ENCODE data around the gene ZNF358. TPM values are rescaled to one million over a fixed set of nuclear protein-coding genes. Genes with fewer than 3 reads are reported as not detected.

Gene ZNF358
- total and polyA plus RNA-seq, 2 of the 13 experiments (the other 11 are each of a cell fraction or from before 2014, with no cell fraction given), result 9.1 to 37.0 TPM

GRCh38 chr19:7500811-7501450, 15.0 kb upstream of the ZNF358 start (continued):
- TF ChIP-seq ZZZ3 (CRISPR knock-in tag; IDR thresholded peaks at IDR 0.05; ENCODE audit: borderline replicate concordance) (no peak), ZNF674 (CRISPR knock-in tag; IDR thresholded peaks at IDR 0.05; ENCODE audit: low read depth) (no peak), ZBTB1 (CRISPR knock-in tag; IDR thresholded peaks at IDR 0.05; ENCODE audit: borderline replicate concordance) (no peak), KDM2A (CRISPR knock-in tag; IDR thresholded peaks at IDR 0.05; ENCODE audit: borderline replicate concordance, low read depth) (no peak; the same call in 1 of the 2 replicates), REXO4 (CRISPR knock-in tag; IDR thresholded peaks at IDR 0.05; ENCODE audit: borderline replicate concordance) (no peak; the same call in 1 of the 2 replicates), ATRX (CRISPR knock-in tag; IDR thresholded peaks at IDR 0.05; ENCODE audit: borderline replicate concordance) (no peak), CAMTA2 (CRISPR knock-in tag; IDR thresholded peaks at IDR 0.05; ENCODE audit: borderline replicate concordance) (no peak), ZNF354B (CRISPR knock-in tag; IDR thresholded peaks at IDR 0.05) (no peak), REL (CRISPR knock-in tag; conservative IDR thresholded peaks at IDR 0.05) (0 out of 2 replicates have a peak, but pooled peaks have one; percentile 40), ZNF280B (CRISPR knock-in tag; IDR thresholded peaks at IDR 0.05; ENCODE audit: borderline replicate concordance) (peak; percentile 60; the same call in 1 of the 2 replicates), ETV5 (CRISPR knock-in tag; IDR thresholded peaks at IDR 0.05; ENCODE audit: borderline replicate concordance) (no peak), ISX (CRISPR knock-in tag; conservative IDR thresholded peaks at IDR 0.05) (no peak), HINFP (CRISPR knock-in tag; IDR thresholded peaks at IDR 0.05; ENCODE audit: low read depth) (no peak), SNRNP70 (IDR thresholded peaks at IDR 0.05; ENCODE audit: low read depth, low read length) (no peak), RARA (CRISPR knock-in tag; IDR thresholded peaks at IDR 0.05) (no peak)
- TF ChIP-seq, protein P1, sequence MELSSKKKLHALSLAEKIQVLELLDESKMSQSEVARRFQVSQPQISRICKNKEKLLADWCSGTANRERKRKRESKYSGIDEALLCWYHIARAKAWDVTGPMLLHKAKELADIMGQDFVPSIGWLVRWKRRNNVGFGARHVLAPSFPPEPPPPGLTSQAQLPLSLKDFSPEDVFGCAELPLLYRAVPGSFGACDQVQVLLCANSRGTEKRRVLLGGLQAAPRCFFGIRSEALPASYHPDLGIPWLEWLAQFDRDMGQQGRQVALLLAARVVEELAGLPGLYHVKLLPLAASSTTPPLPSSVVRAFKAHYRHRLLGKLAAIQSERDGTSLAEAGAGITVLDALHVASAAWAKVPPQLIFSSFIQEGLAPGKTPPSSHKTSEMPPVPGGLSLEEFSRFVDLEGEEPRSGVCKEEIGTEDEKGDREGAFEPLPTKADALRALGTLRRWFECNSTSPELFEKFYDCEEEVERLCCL (CRISPR knock-in tag; IDR thresholded peaks at IDR 0.05; ENCODE audit: borderline replicate concordance), result no peak
- TF ChIP-seq, protein P2, sequence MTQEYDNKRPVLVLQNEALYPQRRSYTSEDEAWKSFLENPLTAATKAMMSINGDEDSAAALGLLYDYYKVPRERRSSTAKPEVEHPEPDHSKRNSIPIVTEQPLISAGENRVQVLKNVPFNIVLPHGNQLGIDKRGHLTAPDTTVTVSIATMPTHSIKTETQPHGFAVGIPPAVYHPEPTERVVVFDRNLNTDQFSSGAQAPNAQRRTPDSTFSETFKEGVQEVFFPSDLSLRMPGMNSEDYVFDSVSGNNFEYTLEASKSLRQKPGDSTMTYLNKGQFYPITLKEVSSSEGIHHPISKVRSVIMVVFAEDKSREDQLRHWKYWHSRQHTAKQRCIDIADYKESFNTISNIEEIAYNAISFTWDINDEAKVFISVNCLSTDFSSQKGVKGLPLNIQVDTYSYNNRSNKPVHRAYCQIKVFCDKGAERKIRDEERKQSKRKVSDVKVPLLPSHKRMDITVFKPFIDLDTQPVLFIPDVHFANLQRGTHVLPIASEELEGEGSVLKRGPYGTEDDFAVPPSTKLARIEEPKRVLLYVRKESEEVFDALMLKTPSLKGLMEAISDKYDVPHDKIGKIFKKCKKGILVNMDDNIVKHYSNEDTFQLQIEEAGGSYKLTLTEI (CRISPR knock-in tag; conservative IDR thresholded peaks at IDR 0.05), result no peak
- TF ChIP-seq, protein P3, sequence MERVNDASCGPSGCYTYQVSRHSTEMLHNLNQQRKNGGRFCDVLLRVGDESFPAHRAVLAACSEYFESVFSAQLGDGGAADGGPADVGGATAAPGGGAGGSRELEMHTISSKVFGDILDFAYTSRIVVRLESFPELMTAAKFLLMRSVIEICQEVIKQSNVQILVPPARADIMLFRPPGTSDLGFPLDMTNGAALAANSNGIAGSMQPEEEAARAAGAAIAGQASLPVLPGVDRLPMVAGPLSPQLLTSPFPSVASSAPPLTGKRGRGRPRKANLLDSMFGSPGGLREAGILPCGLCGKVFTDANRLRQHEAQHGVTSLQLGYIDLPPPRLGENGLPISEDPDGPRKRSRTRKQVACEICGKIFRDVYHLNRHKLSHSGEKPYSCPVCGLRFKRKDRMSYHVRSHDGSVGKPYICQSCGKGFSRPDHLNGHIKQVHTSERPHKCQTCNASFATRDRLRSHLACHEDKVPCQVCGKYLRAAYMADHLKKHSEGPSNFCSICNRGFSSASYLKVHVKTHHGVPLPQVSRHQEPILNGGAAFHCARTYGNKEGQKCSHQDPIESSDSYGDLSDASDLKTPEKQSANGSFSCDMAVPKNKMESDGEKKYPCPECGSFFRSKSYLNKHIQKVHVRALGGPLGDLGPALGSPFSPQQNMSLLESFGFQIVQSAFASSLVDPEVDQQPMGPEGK (CRISPR knock-in tag; IDR thresholded peaks at IDR 0.05), result no peak

Measured in HepG2 (cell line).